SK-N-SH (cell line): ENCODE measurements around the gene SMAD5. TPM values are rescaled to one million over a fixed set of nuclear protein-coding genes. Genes with fewer than 3 reads are reported as not detected.

ENCODE experiments used
- CTCF ChIA-PET: fragments of 300-600, 350-600 bp; formaldehyde crosslinking; extraction: SDS; loops from one replicate; lab custom pipeline; 2021; lab: Yijun Ruan, JAX
- POLR2A ChIA-PET: fragments of 350-600 bp; sonication (Branson Sonifier 250); formaldehyde crosslinking; extraction: SDS; loops from one replicate; lab custom pipeline; 2020; ENCODE audit warnings: antibody characterized with exemption, inconsistent platforms; lab: Yijun Ruan, JAX
- DNase-seq: peaks from one replicate; pipeline ENCODE4 v3.0.0; 2012
- H2AFZ ChIP-seq: fragments of 200-600 bp; sonication (generic); 2 replicates; pipeline ENCODE4 v1.8.1; 2016; ENCODE audit warnings: antibody characterized with exemption, mild to moderate bottlenecking, low read depth
- H3F3A ChIP-seq: fragments of 200-600 bp; sonication (generic); replicated peaks from 2 replicates; pipeline ENCODE3; 2016; ENCODE audit warnings: antibody characterized with exemption, mild to moderate bottlenecking; ENCODE audit not compliant: insufficient read depth
- H3K27ac ChIP-seq, 2 experiments: fragments of 200-500 bp in 1 of 2; fragments of 200-600 bp in 1 of 2; sonication (Bioruptor generic) in 1 of 2; sonication (generic), shearing (Covaris generic) in 1 of 2; 2 replicates each; pipeline versions ENCODE4 v1.5.1 to v1.6.1; 2014 to 2016; ENCODE audit warnings: low read depth in 2 of 2, inconsistent platforms in 1 of 2, low read length in 1 of 2, mild to moderate bottlenecking in 1 of 2, mixed read lengths in 1 of 2
- H3K27me3 ChIP-seq: fragments of 200-600 bp; sonication (generic), shearing (Covaris generic); 2 replicates; pipeline ENCODE4 v1.6.1; 2016; ENCODE audit warnings: mixed run types; ENCODE audit not compliant: insufficient read depth
- H3K36me3 ChIP-seq, 2 experiments: fragments of 200-500 bp in 1 of 2; fragments of 200-600 bp in 1 of 2; sonication (Bioruptor generic) in 1 of 2; sonication (generic) in 1 of 2; replicated peaks in 1 of 2; 2 replicates each; pipeline versions ENCODE3 to v1.5.1; 2014 to 2016; ENCODE audit warnings: low read length in 1 of 2, mild to moderate bottlenecking in 1 of 2; ENCODE audit not compliant: insufficient read depth in 2 of 2, control insufficient read depth in 1 of 2
- H3K4me1 ChIP-seq, 2 experiments: fragments of 200-500 bp in 1 of 2; fragments of 200-600 bp in 1 of 2; sonication (Bioruptor generic) in 1 of 2; sonication (generic), shearing (Covaris generic) in 1 of 2; 2 replicates each; pipeline versions ENCODE4 v1.5.1 to v1.6.1; 2014 to 2016; ENCODE audit warnings: low read depth in 1 of 2, low read length in 1 of 2, mixed run types in 1 of 2; ENCODE audit not compliant: insufficient read depth in 2 of 2, control insufficient read depth in 1 of 2
- H3K4me2 ChIP-seq: fragments of 200-600 bp; sonication (generic), shearing (Covaris generic); 2 replicates; pipeline ENCODE4 v1.6.1; 2017; ENCODE audit warnings: mixed run types
- H3K4me3 ChIP-seq, 2 experiments: fragments of 200-500 bp in 1 of 2; fragments of 200-600 bp in 1 of 2; sonication (Bioruptor generic) in 1 of 2; sonication (generic), shearing (Covaris generic) in 1 of 2; 2 replicates each; pipeline versions ENCODE4 v1.5.1 to v1.8.1; 2014 to 2016; ENCODE audit warnings: low read depth in 2 of 2, inconsistent platforms in 1 of 2, low read length in 1 of 2, mild to moderate bottlenecking in 1 of 2, mixed read lengths in 1 of 2, moderate library complexity in 1 of 2
- H3K79me2 ChIP-seq: fragments of 200-600 bp; sonication (generic); 2 replicates; pipeline ENCODE4 v1.8.1; 2017; ENCODE audit warnings: mild to moderate bottlenecking; ENCODE audit not compliant: insufficient read depth
- H3K9ac ChIP-seq: fragments of 200-600 bp; sonication (generic); 2 replicates; pipeline ENCODE4 v1.6.1; 2017; ENCODE audit warnings: mixed run types
- H3K9me2 ChIP-seq: fragments of 200-600 bp; sonication (generic); 2 replicates; pipeline ENCODE4 v1.6.1; 2017; ENCODE audit warnings: mixed run types
- H3K9me3 ChIP-seq: fragments of 200-600 bp; sonication (generic); 2 replicates; pipeline ENCODE4 v1.6.1; 2017; ENCODE audit warnings: mixed run types, mild to moderate bottlenecking, moderate library complexity
- H4K20me1 ChIP-seq: fragments of 200-600 bp; sonication (generic); 2 replicates; pipeline ENCODE4 v1.6.1; 2017; ENCODE audit warnings: mild to moderate bottlenecking, mixed run types; ENCODE audit not compliant: insufficient read depth
- CHD2 ChIP-seq: fragments of 150-350 bp; IDR thresholded peaks from 2 replicates; pipeline ENCODE4 v1.6.1; 2018; ENCODE audit warnings: low read length; ENCODE audit not compliant: partially characterized antibody
- CTCF ChIP-seq: fragments of 200-600 bp; sonication (generic); IDR thresholded peaks from 2 replicates; pipeline ENCODE4 v1.6.1; 2017; ENCODE audit warnings: antibody characterized with exemption, mild to moderate bottlenecking, moderate library complexity
- ELF1 ChIP-seq: IDR thresholded peaks from 2 replicates; pipeline ENCODE4 v1.4.0; 2012
- FOSL2 ChIP-seq: IDR thresholded peaks from 2 replicates; pipeline ENCODE4 v1.4.0; 2012; ENCODE audit warnings: low read depth, mild to moderate bottlenecking, moderate library complexity, borderline replicate concordance
- GATA2 ChIP-seq: sonication (generic); formaldehyde crosslinking; IDR thresholded peaks from 2 replicates; pipeline ENCODE4 v1.5.0; 2020; ENCODE audit warnings: mild to moderate bottlenecking, missing genetic modification reagents
- JUND ChIP-seq: IDR thresholded peaks from 2 replicates; pipeline ENCODE4 v1.4.0; 2012
- MXI1 ChIP-seq: IDR thresholded peaks from 2 replicates; pipeline ENCODE4 v1.6.1; 2012; ENCODE audit warnings: mild to moderate bottlenecking, low read depth, low read length, improper control_type of control experiment
- NFIC ChIP-seq: IDR thresholded peaks from 2 replicates; pipeline ENCODE4 v1.4.0; 2012; ENCODE audit warnings: borderline replicate concordance
- NRF1 ChIP-seq: IDR thresholded peaks from 2 replicates; pipeline ENCODE4 v1.6.1; 2012; ENCODE audit warnings: low read depth, mild to moderate bottlenecking, low read length
- RFX5 ChIP-seq: IDR thresholded peaks from 2 replicates; pipeline ENCODE4 v1.6.1; 2012; ENCODE audit warnings: mild to moderate bottlenecking, improper control_type of control experiment, low read length
- RXRA ChIP-seq: IDR thresholded peaks from 2 replicates; pipeline ENCODE4 v1.4.0; 2012; ENCODE audit warnings: low read depth, mild to moderate bottlenecking, borderline replicate concordance
- SMC3 ChIP-seq: IDR thresholded peaks from 2 replicates; pipeline ENCODE4 v1.6.1; 2012; ENCODE audit warnings: low read depth, low read length, improper control_type of control experiment
- TCF12 ChIP-seq: IDR thresholded peaks from 2 replicates; pipeline ENCODE4 v1.4.0; 2012
- WGBS: methylation state at CpG from one replicate; pipeline ENCODE4 v1.1.6; 2017; ENCODE audit warnings: low lambda C conversion rate; 5-methylcytosine and 5-hydroxymethylcytosine counted together
- polyA plus RNA-seq, 3 experiments: library from polyadenylated mRNA; depleted of rRNA; stranded (reverse); fragments of >200 nt; gene quantifications; 2 replicates each; pipeline ENCODE4 v1.2.3, GENCODE V29; 2012
- TF ChIP-seq, protein P1 (sequence below): IDR thresholded peaks from 2 replicates; pipeline ENCODE4 v1.4.0; 2012; ENCODE audit warnings: low read depth, borderline replicate concordance

Gene SMAD5
- polyA plus RNA-seq, 1 of the 3 experiments (the other 2 are of a cell fraction): 26.9 TPM

DNA sequence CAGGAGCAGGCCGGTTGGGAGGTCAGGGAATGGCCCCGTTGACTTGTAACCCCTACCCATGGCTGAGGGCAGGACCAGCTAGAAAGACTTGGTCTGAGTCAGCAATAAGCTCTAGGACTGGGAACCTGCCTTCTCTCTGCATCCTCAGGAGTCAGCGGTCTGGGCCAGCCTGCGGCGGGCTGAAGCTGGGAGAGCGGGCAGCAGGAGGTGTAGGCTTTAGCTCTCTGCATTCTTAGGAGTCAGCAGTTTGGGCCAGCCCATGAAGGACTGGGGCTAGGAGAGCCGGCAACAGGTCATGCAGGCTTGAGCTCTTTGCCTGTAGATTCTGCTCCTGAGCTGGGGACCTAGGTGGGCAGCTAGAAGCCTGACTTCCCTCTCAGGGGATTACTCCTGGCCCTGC, 66.8 kb downstream of the SMAD5 start:
- no peak overlapping the region for H3K4me3 ChIP-seq

DNA sequence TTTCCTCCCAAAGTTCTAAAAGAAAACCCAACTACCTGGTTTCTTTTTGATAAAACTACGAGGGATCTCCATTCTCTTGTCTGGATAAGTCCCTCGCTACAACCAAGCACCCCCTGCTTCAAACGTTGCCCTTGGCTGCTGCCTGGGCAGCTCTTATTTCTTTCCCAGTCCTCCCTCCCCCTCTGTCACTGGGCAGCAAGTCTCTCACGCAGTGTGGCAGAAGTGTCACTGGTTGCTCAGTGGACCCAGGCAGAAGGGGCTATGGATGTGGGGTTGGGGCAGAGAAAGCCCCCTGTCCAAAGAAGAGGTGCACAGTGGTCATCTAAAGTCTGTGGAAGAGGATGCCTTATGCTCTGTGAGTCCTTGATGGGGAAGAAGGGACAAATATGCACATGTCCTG, 67.5 kb downstream of the SMAD5 start:
- no peak overlapping the region for H3K4me2 ChIP-seq
- 34% methylated on average over 4 of the region's 4 CpGs for WGBS
- DNase-seq: peak; percentile 3
- no peaks in the 10 kb centered on the region for H3F3A ChIP-seq
- H3K79me2 ChIP-seq: no peaks in the 10 kb centered on the region
- H4K20me1 ChIP-seq: no peaks in the 10 kb centered on the region
- H3K9me3 ChIP-seq: no peaks in the 10 kb centered on the region
- H3K27me3 ChIP-seq: no peaks in the 10 kb centered on the region
- no peak overlapping the region for H3K4me3 ChIP-seq
- no peak overlapping the region for H3K9ac ChIP-seq
- no peak overlapping the region for H2AFZ ChIP-seq
- TF ChIP-seq CTCF (no peak), FOSL2 (no peak), RFX5 (no peak), GATA2 (CRISPR knock-in tag) (no peak), ELF1 (no peak), CHD2 (no peak), NRF1 (no peak), TCF12 (no peak), RXRA (no peak), MXI1 (no peak), NFIC (no peak)
- TF ChIP-seq, protein P1, sequence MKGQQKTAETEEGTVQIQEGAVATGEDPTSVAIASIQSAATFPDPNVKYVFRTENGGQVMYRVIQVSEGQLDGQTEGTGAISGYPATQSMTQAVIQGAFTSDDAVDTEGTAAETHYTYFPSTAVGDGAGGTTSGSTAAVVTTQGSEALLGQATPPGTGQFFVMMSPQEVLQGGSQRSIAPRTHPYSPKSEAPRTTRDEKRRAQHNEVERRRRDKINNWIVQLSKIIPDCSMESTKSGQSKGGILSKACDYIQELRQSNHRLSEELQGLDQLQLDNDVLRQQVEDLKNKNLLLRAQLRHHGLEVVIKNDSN: no peak
- H3K36me3 ChIP-seq: no peaks in the 10 kb centered on the region
- POLR2A ChIA-PET: no interaction called here
- CTCF ChIA-PET: interaction anchor here (13.8 kb wide), 1 partner anchor 11 kb away, joined by 109 read pairs; no protein-coding TSS in a partner anchor
- no peak overlapping the region for H3K27ac ChIP-seq
- H3K4me1 ChIP-seq: no peaks in the 10 kb centered on the region
- no peaks in the 10 kb centered on the region for H3K9me2 ChIP-seq

More for the DNA sequence above, 66.8 kb downstream of the SMAD5 start:
- H3K4me2 ChIP-seq: no peak overlapping the region
- ChIA-PET CTCF (interaction anchor here (13.8 kb wide), 1 partner anchor 12 kb away, joined by 109 read pairs; no protein-coding TSS in a partner anchor), POLR2A (no interaction called here)
- H3K9me3 ChIP-seq: no peaks in the 10 kb centered on the region
- H3K9ac ChIP-seq: no peak overlapping the region
- TF ChIP-seq, protein P1: no peak
- no peak for TF ChIP-seq SMC3
- no peak for TF ChIP-seq JUND
- WGBS: 64% methylated on average over 1 of the region's 7 CpGs
- no peak overlapping the region for H2AFZ ChIP-seq
- no peaks in the 10 kb centered on the region for H4K20me1 ChIP-seq
- no peaks in the 10 kb centered on the region for H3K79me2 ChIP-seq
- no peaks in the 10 kb centered on the region for H3K27me3 ChIP-seq
- no peaks in the 10 kb centered on the region for H3K36me3 ChIP-seq
- H3K9me2 ChIP-seq: no peaks in the 10 kb centered on the region
- peak; percentile 3 for DNase-seq
- no peaks in the 10 kb centered on the region for H3K4me1 ChIP-seq
- no peaks in the 10 kb centered on the region for H3F3A ChIP-seq
- H3K27ac ChIP-seq: no peak overlapping the region
